ENCODE data around the gene USP54.

DNA sequence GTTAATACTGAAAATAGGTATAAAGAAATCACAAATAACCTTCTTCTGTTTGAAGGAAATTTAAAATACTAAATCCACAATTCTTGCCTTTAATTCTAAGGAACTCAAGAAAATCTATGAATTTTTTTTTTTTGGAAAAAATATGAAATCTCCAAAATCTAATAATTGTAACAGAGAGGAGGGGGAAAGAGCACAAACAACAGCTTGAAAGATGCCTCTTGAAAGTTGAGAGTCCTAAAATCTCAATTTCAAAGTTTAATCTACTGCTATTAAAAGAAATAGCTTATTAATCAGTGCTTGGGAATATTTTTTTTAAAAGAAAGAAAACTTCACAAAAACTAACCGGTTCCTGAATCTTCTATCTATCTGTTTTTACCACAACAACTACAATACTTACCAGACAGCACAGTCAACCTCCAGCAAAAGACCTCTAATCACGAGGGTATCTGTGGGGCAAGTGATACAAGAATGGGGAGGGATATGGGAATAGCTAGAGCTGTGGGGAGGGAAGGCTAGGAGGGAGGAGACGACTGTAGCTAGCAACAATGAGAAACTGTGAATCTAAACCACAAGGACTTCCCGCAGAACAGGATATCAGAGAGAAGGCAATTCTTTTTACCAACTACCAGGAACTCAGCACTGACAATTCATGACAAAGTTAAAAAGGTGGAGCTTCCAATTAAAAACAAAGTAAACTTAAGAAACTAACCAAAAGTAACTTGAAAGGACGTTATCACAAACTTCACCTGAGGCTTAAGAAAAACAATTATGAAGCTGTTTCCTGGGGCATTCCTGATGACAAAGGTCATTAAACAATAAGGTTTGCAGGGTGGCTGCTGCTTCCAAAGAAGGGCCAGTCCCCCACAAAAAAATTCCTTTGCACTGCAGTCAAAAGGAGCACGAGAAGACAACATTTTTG lies at the start of gene USP54:
- TF ChIP-seq, protein P1, sequence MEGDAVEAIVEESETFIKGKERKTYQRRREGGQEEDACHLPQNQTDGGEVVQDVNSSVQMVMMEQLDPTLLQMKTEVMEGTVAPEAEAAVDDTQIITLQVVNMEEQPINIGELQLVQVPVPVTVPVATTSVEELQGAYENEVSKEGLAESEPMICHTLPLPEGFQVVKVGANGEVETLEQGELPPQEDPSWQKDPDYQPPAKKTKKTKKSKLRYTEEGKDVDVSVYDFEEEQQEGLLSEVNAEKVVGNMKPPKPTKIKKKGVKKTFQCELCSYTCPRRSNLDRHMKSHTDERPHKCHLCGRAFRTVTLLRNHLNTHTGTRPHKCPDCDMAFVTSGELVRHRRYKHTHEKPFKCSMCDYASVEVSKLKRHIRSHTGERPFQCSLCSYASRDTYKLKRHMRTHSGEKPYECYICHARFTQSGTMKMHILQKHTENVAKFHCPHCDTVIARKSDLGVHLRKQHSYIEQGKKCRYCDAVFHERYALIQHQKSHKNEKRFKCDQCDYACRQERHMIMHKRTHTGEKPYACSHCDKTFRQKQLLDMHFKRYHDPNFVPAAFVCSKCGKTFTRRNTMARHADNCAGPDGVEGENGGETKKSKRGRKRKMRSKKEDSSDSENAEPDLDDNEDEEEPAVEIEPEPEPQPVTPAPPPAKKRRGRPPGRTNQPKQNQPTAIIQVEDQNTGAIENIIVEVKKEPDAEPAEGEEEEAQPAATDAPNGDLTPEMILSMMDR (conservative IDR thresholded peaks at IDR 0.05; ENCODE audit: low read length), result no peak
- TF ChIP-seq EZH2phosphoT487 (IDR thresholded peaks at IDR 0.05; ENCODE audit: borderline replicate concordance, low read depth, low read length), result no peak
